Glomerular endothelial cell (primary cell): ENCODE results near the gene GTPBP6. TPM values are rescaled to one million over a fixed set of nuclear protein-coding genes. Genes with fewer than 3 reads are reported as not detected.
"Not testable (repeated sequence)": the region's sequence is repeated elsewhere in the genome, so short reads cannot be mapped to it uniquely, and the experiment has no call there.

Experiments used
- DNase-seq: peaks from one replicate; pipeline ENCODE4 v3.0.0-alpha.2; 2011; ENCODE audit warnings: low read depth, low spot score; ENCODE audit errors: extremely low read depth
- total RNA-seq: library from RNA; depleted of rRNA; stranded (reverse); fragments of >200 nt; gene quantifications from 2 replicates; pipeline ENCODE4 v1.2.3, GENCODE V29; 2015

GTPBP6 gene
- total RNA-seq, 1 donor from 2014 or later = 48.5 TPM

GRCh38 chrX:352582-353314 lies 34.2 kb upstream of the GTPBP6 start:
- no peak for DNase-seq

- DNase-seq = no peak
Observed at GRCh38 chrX:352181-352580, 33.6 kb upstream of the GTPBP6 start.

GRCh38 chrX:351736-352135 lies 33.1 kb upstream of the GTPBP6 start:
- DNase-seq = no peak

GRCh38 chrX:351324-351641 lies 32.7 kb upstream of the GTPBP6 start:
- DNase-seq = not testable (repeated sequence)

DNA sequence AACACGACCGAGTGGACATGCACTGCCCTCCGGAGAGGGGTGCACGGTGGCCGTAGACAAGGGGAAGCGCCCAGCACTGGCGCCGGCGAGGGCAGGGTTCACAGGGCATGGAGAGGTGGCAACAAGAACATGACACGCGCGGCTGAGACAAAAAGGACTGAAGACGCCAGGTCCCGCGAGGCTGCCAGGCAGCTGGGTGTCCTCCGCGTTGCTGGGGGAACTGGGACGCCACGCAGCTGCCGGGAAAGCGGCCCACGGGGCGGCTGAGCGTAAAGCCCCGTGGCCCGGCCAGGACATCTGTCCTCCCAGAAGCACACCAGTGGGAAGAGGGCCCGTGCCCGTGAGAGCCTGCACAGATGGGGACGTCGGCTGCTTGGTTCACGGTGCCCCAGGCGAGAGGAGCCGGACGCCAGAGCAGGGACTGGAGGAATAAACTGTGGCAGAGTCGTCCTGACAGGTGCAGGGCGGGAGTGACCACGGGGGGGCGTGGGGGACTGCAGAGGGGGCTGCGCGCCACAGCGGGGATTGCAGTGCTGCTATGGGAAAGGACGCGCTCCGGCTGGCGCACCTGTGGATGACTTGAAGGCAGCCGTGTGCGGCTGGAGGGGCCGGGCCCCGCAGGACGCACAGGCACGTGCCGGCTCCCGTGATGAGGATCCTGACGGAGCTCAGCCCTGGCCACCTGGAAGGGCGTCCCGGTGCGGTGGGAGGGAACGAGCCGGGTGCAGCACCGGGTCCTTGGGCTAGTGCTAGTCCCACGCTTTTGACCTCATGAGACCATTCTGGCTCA lies 32.1 kb upstream of the GTPBP6 start:
- no peak for DNase-seq

GRCh38 chrX:350148-350533 lies 31.5 kb upstream of the GTPBP6 start:
- DNase-seq = no peak

GRCh38 chrX:349702-350101 lies 31.1 kb upstream of the GTPBP6 start:
- no peak for DNase-seq

- DNase-seq = no peak
Observed at GRCh38 chrX:349196-349595, 30.6 kb upstream of the GTPBP6 start.

DNA sequence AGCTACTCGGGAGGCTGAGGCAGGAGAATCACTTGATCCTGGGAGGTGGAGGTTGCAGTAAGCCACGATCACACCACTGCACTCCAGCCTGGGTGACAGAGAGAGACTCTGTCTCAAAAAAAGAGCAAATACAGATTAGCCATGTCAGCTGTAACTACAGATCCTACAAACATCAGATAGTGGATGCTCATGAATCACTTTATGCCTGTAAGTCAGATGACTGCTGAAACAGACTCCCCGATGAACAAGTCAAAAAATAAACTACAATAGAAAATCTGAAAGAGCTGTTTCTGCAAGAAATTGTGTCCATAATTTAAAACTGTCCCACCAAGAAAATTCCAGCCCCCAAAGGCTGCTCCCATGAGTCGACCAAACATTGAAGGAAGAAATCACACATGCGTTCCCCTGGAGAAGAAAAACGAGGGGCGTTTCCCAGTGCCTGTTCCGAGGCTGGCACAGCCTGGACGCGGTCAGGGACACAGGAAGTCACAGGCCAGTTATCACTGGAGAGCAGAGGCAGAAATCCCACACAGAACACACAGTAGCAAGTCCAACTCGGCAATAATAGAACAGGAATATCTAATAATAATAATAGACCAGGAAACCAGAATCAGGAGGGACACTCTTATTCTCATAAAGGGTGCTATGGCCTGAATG lies 30.0 kb upstream of the GTPBP6 start:
- no peak for DNase-seq

DNA sequence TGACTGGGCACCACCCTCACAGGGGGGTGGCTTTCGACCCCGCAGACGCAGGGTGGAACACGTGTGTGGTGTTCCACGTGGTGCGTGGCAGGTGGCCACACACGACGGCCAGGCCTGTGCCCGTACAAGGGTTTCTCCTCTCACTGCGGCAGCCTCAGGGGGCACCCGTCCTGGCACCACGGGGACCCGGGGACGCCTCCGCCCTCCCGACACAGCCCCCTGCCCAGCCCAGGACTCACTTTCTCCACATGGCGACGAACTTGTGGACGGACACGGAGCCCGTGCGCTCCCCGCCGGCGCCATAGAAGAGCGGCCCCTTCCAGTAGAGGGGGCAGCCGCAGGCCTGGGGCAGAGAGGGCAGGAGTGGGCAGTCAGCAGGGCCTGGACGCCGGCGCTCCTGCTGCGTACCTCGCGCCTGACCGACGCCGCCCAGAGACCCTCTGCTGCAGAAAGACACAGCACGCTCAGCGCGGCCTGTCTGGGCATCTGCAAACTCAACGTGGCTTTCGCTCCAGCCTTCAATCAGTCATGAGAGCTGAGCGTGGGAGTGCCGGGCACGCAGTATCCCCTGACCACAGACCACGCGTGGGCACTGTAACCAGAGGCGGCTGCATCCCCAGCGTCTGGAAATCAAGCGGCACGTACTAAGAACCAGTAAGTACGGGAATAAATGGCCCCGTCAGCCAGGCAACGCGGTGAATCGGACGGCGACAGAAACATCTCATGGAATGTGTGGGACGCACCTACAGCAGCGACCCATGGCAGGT lies 28.9 kb upstream of the GTPBP6 start:
- no peak for DNase-seq

DNA sequence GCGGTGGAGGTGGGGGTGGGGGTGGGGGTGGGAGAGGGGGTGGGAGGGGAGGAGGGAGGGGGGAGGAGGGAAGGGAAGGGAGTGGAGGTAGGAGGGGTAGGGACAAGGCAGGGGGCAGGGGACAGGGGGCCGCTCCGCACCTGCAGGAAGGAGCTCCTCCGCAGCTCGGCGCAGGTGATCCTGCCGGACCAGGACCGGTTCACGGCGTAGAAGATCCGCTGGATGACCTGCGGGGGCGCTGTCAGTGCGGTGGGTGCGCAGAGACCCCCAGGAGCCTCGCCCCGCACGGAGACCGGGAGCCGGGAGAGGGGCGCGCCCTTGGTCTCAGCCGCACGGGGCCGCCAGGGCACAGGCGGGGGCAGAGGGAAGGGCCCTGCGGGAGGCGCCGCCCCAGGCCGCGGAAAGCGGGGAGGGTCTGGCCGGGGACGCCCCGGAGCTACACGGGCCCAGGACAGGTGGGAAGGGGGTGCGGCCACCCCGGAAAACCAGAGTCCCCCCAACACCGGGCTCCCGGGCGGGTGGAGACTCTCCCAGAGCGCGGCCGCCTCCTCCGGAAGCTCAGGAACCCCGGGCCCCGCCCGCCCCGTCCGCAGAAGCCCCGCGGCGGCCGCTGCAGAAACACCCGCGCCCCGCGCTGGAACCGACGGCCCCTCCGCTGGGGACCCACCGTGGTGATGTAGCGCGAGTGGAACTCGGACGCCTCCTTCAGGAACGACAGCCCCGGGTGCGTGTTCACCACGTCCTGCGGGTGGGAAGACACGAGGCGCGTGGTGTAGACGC lies 27.6 kb upstream of the GTPBP6 start:
- DNase-seq = no peak

- DNase-seq = no peak
Observed at GRCh38 chrX:345020-345925, 26.7 kb upstream of the GTPBP6 start.

GRCh38 chrX:344371-344901 lies 25.8 kb upstream of the GTPBP6 start:
- no peak for DNase-seq

DNA sequence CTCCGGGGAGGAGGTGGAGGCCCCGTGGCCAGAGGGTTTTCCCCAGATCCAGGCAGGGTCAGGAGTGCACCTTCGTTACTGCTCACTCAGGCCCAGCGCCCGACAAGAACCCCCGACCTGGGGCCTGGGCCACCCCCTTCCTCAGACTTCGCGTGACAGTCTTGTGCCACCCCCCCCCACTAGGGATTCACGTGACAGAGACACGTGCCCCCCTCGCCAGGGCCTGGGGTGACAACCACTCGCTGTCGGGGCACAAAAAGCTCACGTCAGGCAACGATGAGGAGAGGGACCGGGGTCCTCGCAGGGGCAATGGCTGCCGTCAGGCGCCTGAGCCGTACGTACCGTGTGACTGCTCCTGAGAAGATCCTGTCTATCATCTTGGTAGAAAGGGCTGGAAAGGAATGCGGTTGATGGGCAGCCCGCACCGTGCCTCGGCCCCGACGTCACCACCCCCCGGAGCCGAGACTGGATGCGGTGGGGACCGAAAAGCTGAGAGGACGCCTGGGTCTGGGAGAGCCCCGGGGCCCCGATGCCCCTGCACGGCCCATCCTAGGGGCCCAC lies 23.0 kb upstream of the GTPBP6 start:
- no peak for DNase-seq

- DNase-seq = no peak
Observed at GRCh38 chrX:340641-341423, 22.2 kb upstream of the GTPBP6 start.

- DNase-seq = no peak
Observed at GRCh38 chrX:340121-340520, 21.5 kb upstream of the GTPBP6 start.

GRCh38 chrX:338836-339400 lies 20.3 kb upstream of the GTPBP6 start:
- DNase-seq = no peak
